ENCODE data around the gene GDF7. TPM values are rescaled to one million over a fixed set of nuclear protein-coding genes. Genes with fewer than 3 reads are reported as not detected.

Gene GDF7
- total RNA-seq, 2 donors from 2014 or later = 0.18 to 0.25 TPM

DNA sequence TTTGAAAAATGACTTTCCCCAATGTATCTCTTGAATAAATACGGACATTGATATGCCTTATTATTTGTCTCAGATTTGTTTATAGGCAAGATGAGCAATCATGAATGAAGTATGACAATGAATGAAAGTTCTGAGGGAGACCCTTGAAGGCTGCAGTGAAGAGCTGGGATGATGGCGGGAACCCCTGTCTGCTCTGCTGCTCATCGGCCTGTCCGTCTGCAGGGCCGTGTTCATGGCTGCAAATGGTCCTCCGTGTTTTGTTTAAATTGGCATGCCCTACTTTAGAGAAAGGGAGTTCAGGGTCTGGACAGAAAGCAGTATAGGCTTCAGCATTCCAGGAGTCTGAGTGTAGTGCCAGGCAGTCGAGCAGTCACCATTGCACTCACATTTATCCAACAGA lies 14.8 kb upstream of the GDF7 start:
- intact Hi-C loops (cut with DNase I, micrococcal nuclease) = no loop called here
- DNase-seq (no peak), ATAC-seq (no peak)

DNA sequence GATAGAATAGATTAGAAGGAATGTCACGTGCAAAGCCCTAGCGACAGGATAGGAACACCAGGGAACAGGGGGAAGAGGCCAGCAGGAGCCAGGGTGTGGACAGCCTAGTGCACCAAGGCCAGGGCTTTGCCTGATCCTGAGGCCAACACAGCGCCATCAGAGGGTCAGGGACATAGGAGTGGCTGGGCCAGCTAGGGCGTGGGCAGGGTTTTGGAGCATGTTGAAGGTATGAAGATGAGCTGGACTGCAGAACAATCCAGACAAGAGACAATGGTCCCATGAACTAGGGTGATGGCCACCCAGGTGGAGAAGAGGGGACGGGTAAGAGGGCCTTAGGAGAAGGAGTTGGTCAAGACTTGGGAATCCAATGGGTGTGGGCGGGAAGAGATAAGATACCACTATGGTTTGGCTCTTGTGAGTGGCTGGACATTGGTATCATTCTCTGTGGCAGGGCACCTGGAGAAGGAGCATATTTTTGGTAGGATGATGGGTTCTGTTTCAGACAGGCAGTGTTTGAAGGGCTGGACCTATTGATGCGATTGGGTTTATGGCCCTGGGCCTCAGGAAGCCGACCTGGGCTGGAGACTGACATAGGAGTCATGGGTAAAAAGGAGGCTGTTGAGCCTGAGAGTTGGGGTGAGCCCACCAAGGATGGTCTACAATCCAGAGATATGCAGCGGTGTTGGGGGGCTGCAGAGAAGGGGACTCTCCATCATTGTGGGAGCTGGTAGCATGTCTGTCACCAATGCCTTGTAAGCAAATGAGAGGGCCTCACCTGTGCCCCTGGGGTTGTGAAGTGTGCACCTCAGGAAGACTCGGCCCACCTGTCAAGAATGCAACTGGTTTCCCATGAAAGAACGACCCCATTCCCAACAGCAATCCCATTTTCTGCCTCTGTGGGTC lies 14.0 kb upstream of the GDF7 start:
- no peak for DNase-seq
- intact Hi-C loops (cut with DNase I, micrococcal nuclease) = no loop called here
- ATAC-seq = no peak

DNA sequence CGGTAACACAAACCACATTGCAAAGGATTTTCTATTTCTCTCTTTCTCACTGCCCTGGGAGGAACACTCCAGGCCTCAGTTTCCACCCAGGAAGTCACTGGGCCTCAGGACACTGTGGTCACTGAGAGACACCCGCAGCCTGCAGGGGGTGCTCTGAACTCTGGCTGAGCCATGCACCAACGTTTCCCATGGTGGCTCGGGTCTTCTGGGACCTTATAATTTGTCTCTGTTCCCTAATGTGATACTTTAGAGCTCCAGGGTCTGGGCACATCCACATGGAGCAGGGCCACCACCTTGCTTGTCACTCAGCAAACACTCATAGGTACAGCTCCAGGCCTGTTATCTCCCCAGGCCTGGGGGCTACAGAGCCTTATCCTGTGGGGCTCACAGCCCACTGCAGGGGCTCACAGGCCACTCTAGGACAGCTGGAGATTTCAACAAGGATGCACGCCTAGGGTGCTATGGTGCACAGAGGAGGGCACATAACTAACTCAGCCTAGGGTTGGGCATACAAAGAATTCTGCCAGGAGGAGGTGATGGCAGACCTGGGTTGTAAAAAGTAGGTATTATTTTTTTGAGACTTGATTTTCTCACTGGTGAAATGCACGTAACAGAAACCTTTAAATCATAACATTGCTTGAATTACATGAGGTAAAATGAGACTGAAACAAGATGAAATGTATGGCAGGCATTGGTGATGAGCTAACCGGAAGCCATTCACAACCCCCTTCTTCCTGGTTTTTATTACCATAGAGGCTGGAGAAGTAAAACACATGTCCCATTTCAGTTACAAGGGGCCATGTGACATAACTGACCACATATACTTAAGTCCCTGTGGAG lies 13.0 kb upstream of the GDF7 start:
- intact Hi-C loops (cut with DNase I, micrococcal nuclease) = no loop called here
- no peak for DNase-seq
- ATAC-seq = no peak

DNA sequence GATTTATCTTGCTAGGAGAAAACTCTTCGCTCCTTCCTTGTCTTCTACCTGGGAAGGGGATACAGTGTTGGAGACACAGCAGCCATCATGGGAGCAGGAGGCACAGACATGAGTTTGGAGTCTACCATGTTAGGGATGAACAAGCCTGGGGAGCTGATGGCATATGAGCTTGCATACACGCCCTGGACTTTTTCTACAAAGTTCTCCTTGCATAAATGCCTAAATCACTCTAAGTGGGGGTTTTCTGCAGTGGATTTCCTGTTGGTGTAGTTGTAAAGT lies 12.5 kb upstream of the GDF7 start:
- intact Hi-C loops (cut with DNase I, micrococcal nuclease) = no loop called here
- ATAC-seq (no peak), DNase-seq (no peak)

GRCh38 chr2:20656561-20656960 lies 10.4 kb upstream of the GDF7 start:
- DNase-seq = no peak

GRCh38 chr2:20657522-20658235 lies 9.3 kb upstream of the GDF7 start:
- intact Hi-C loops (cut with DNase I, micrococcal nuclease) = no loop called here
- DNase-seq = no peak
- ATAC-seq = no peak

More at GRCh38 chr2:20656561-20656960, 10.4 kb upstream of the GDF7 start:
- no peak for ATAC-seq
- intact Hi-C loops (cut with DNase I, micrococcal nuclease) = no loop called here

DNA sequence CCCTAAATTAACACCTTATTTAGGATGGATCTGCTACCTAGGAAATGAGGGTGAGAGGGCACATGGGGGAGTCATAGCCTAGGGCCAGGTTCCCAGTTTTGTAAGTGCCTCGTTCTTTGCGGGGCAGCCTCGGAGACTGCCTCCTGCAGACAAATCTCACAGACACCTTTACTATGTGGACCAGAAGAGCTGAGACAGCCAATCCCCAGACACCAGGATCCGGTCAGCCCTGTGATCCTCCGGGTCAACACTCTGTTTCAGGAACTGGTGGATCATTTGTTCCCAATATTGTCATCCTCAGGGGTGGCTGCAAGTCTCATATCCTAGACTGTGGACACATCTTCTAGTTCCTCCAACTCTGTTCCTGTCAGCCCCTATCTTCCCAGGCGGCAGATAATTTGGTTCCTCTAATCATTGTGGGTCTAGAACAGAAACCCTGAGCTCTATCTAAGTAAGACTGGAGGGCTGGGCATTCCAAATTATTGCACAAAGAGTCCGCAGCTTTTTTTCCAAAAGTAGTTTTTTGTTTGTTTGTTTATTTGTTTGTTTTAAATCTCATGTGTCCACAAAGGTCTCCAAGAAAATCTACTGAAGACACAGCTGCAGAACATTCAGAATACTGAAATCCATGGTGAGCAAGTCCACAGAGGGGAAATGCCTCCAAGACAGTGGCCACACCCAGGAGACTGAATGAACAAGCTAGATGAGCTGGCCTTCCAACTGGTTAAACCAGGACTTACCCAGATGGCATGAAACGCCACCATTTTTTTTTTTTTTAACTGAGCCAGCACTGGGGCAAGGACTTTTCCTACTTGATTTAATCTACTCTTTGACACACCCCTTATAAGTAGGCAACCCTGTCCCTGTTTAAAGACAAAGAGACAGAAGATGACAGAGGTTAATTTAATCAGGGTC lies 6.2 kb upstream of the GDF7 start:
- DNase-seq = no peak
- intact Hi-C loops (cut with DNase I, micrococcal nuclease) = loop anchor here (5.0 to 10.0 kb wide), 2 partner anchors 302 to 304 kb away; no protein-coding TSS in a partner anchor
- peak; percentile 56 for ATAC-seq

- ATAC-seq = peak; percentile 75
- peak in 1 of 2 donors; percentile 64 for DNase-seq
- intact Hi-C loops (cut with DNase I, micrococcal nuclease) = loop anchor here (5.0 to 10.0 kb wide), 2 partner anchors 301 to 303 kb away; no protein-coding TSS in a partner anchor
Measured at GRCh38 chr2:20661421-20662307, 5.3 kb upstream of the GDF7 start.

DNA sequence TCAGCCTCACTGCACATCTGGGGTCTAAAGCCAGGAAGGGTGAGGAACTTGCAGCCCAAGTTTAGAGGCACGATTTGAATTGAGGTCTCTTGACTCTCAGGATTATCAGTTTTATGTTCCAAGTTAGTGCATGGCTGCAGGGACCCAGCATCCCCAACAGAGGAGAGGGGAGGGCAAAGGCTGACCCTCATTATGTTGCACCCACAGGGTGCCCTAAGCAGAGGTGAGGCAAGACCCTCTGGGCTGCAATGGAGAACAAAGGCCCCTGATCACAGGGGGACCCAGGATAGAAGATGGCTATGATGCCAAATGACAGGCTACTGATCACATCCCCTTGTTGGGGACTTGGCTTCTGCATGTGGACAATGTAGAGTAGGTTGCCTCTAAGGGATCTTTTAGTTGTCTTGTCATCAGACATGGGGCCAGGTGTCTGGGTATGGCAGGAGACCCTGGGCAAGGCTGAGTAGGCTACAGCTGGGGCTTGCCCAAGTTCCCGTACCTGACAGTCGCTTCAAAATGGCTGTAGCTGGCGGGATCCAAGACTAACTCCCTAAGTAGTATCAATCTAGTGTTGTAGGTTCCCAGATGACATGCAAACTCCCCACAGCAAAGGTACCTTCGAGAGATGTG lies 4.5 kb upstream of the GDF7 start:
- DNase-seq = no peak
- ATAC-seq = no peak
- intact Hi-C loops (cut with DNase I, micrococcal nuclease) = loop anchor here (5.0 to 10.0 kb wide), 2 partner anchors 300 to 302 kb away; no protein-coding TSS in a partner anchor

DNA sequence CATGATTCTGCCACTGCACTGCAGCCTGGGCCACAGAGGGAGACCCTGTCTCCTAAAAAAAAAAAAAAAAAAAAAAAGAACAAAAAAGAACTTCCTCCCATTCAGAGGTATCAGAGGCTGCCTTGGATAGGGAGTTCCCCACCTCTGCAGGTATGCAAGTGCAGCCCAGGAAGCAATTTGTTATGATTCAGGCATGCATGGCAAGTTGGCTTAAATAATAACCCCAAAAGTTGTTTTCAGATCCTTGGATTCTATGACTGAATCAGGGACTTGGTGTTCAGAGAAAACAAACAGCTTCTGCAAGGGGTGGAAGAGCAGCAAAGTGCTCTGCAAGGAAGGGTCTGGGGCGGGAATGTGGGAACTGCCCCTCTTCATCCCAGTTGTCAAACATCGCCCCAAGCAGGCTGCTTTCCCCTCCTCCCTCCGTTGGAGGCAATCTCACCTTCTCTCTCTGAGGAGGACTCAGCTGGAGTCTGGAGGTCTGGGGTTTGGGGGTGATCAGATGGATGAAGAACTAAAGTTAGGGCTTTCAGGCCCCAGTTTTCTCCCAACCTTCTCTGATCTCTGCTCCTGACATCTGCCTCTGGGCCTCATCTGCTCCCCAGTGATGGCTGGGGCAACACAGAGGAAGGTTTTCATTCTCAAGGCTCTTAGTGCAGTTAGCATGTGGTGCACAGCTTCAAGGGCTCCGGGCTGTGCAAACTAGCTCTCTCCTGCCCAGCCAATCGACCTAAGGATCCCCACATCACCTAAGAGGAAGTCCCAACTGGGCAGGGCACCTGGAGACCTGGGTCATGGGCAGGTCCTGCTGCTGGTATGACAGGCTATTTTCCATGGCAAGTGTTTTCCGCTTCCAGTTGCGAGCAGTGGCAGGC lies 3.5 kb upstream of the GDF7 start:
- DNase-seq (no peak), ATAC-seq (no peak)
- intact Hi-C loops (cut with DNase I, micrococcal nuclease) = loop anchor here (5.0 to 10.0 kb wide), 2 partner anchors 299 to 301 kb away; no protein-coding TSS in a partner anchor

- ATAC-seq (no peak), DNase-seq (no peak)
- intact Hi-C loops (cut with DNase I, micrococcal nuclease) = loop anchor here (5.0 to 10.0 kb wide), 2 partner anchors 298 to 301 kb away; no protein-coding TSS in a partner anchor
Measured at GRCh38 chr2:20664071-20664390, 2.9 kb upstream of the GDF7 start.

GRCh38 chr2:20664431-20665242 lies 2.3 kb upstream of the GDF7 start:
- DNase-seq = no peak

GRCh38 chr2:20665243-20666004 lies 1.5 kb upstream of the GDF7 start:
- ATAC-seq = no peak
- DNase-seq = no peak
- intact Hi-C loops (cut with DNase I, micrococcal nuclease) = loop anchor here in 1 of 2 donors (10.0 kb wide), 1 partner anchor 299 kb away; no protein-coding TSS in a partner anchor

More at GRCh38 chr2:20664431-20665242, 2.3 kb upstream of the GDF7 start:
- intact Hi-C loops (cut with DNase I, micrococcal nuclease) = loop anchor here (5.0 to 10.0 kb wide), 2 partner anchors 298 to 300 kb away; no protein-coding TSS in a partner anchor
- ATAC-seq = no peak

- intact Hi-C loops (cut with DNase I, micrococcal nuclease) = loop anchor here in 1 of 2 donors (10.0 kb wide), 1 partner anchor 299 kb away; no protein-coding TSS in a partner anchor
- DNase-seq (no peak), ATAC-seq (peak; percentile 24)
Measured at GRCh38 chr2:20666005-20666303, 990 bp upstream of the GDF7 start.

All from left colon (tissue), 2 donors.